Measurements from ENCODE around the gene STAT5A.
"Not testable (repeated sequence)": the region's sequence is repeated elsewhere in the genome, so short reads cannot be mapped to it uniquely, and the experiment has no call there.

STAT5A gene

DNA sequence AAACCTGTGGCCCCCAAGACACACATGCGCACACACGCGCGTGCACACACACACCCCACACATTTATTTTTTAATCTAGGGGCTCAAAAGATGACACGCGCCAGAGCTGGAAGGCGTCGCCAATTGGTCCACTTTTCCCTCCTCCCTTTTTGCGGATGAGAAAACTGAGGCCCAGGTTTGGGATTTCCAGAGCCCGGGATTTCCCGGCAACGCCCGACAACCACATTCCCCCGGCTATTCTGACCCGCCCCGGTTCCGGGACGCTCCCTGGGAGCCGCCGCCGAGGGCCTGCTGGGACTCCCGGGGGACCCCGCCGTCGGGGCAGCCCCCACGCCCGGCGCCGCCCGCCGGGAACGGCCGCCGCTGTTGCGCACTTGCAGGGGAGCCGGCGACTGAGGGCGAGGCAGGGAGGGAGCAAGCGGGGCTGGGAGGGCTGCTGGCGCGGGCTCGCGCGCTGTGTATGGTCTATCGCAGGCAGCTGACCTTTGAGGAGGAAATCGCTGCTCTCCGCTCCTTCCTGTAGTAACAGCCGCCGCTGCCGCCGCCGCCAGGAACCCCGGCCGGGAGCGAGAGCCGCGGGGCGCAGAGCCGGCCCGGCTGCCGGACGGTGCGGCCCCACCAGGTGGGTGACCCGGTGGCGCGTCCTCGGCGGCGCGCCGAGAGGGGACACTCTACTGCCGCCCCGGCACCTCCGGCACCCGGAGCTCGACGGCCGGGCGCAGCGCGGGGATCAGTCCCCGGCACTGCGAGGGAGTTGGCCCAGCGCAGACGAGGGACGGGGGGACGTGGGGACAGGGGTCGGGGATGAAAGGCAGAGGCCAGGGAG lies at the start of gene STAT5A:
STAT5A (plus strand) TSS at position 522 of the 826 bp plus-strand sequence. CDS start 914 bp downstream, outside the sequence.
- Histone ChIP-seq H3K27me3 (ENCODE audit: low read depth, low read length) (no peaks in the 10 kb centered on the region), H3K9me3 (ENCODE audit: control insufficient read depth in 1 of 2, low read length in 2 of 2) (no peaks in the 10 kb centered on the region), H3K4me1 (ENCODE audit: control insufficient read depth in 1 of 2, insufficient read depth in 2 of 2, low read length in 2 of 2) (peaks cover 3 to 31% of the 10 kb centered on the region in 2 donors), H3K27ac (ENCODE audit: low read length) (peak within 1 kb of the TSS; percentile 85), H3K4me3 (ENCODE audit: low read depth in 1 of 2, low read length in 2 of 2) (peak within 1 kb of the TSS; percentile 59 to 69), H3K36me3 (ENCODE audit: control insufficient read depth in 1 of 2, insufficient read depth in 2 of 2, low read length in 2 of 2) (peaks cover 0 to under 1% of the 10 kb centered on the region in 2 donors)

DNA sequence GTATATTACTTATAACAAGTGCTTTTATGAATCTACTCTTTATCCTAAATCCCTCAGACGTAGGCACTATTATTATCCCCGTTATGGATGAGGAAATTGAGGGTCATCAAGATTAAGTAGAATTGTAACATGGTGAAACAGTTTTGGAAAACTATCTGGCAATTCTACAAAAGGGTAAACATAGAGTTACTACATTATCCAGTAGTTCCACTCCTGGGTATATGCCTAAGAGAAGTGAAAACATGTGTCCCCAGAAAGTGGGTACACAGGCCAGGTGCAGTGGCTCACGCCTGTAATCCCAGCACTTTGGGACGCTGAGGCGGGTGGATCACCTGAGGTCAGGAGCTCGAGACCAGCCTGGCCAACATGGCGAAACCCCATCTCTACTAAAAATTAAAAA lies 48.7 kb upstream of the STAT5A start:
- H3K27me3 ChIP-seq (ENCODE audit: low read depth, low read length); H3K36me3 ChIP-seq (ENCODE audit: control insufficient read depth in 1 of 2, insufficient read depth in 2 of 2, low read length in 2 of 2); H3K4me1 ChIP-seq (ENCODE audit: control insufficient read depth in 1 of 2, insufficient read depth in 2 of 2, low read length in 2 of 2); H3K9me3 ChIP-seq (ENCODE audit: control insufficient read depth in 1 of 2, low read length in 2 of 2); H3K27ac ChIP-seq (ENCODE audit: low read length); H3K4me3 ChIP-seq (ENCODE audit: low read depth in 1 of 2, low read length in 2 of 2): not testable (repeated sequence)

DNA sequence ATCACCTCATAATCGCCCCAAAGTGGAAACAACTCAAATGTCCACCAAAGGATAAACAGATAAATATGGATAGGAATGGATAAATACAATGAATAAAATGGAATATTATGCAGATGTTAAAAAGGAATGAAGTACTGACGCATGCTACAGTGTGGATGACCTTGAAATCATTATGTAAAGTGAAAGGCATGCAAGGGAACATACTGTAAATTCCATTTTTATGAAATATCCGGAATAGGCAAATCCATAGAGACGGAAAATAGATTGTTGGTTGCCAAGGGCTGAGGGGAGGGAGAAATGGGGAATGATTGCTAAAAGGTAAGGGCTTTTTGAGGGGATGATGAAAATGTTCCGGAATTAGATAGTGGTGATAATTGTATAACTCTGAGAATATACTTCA lies 48.1 kb upstream of the STAT5A start:
- no peaks in the 10 kb centered on the region for H3K36me3 ChIP-seq (ENCODE audit: control insufficient read depth in 1 of 2, insufficient read depth in 2 of 2, low read length in 2 of 2)
- H3K4me3 ChIP-seq (ENCODE audit: low read depth in 1 of 2, low read length in 2 of 2) = no peak overlapping the region
- no peak overlapping the region for H3K27ac ChIP-seq (ENCODE audit: low read length)
- H3K9me3 ChIP-seq (ENCODE audit: control insufficient read depth in 1 of 2, low read length in 2 of 2) = no peaks in the 10 kb centered on the region
- H3K27me3 ChIP-seq (ENCODE audit: low read depth, low read length) = no peaks in the 10 kb centered on the region
- no peaks in the 10 kb centered on the region for H3K4me1 ChIP-seq (ENCODE audit: control insufficient read depth in 1 of 2, insufficient read depth in 2 of 2, low read length in 2 of 2)

DNA sequence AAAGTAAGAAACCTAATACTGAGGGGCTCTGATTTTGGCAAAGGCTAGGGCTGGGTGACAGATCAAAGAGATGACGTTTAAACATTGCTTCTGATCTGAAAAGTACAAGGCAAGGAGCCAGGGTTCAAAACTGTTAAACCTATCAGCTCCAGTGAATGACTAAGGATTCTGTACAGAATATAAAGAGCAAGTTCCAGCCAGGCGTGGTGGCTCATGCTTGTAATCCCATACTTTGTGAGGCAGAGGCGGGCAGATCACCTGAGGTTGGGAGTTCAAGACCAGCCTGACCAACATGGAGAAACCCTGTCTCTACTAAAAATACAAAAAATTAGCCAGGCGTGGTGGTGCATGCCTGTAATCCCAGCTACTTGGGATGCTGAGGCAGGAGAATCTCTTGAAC lies 47.4 kb upstream of the STAT5A start:
- not testable (repeated sequence) for H3K36me3 ChIP-seq (ENCODE audit: control insufficient read depth in 1 of 2, insufficient read depth in 2 of 2, low read length in 2 of 2); H3K4me3 ChIP-seq (ENCODE audit: low read depth in 1 of 2, low read length in 2 of 2); H3K4me1 ChIP-seq (ENCODE audit: control insufficient read depth in 1 of 2, insufficient read depth in 2 of 2, low read length in 2 of 2); H3K27me3 ChIP-seq (ENCODE audit: low read depth, low read length); H3K9me3 ChIP-seq (ENCODE audit: control insufficient read depth in 1 of 2, low read length in 2 of 2); H3K27ac ChIP-seq (ENCODE audit: low read length)

DNA sequence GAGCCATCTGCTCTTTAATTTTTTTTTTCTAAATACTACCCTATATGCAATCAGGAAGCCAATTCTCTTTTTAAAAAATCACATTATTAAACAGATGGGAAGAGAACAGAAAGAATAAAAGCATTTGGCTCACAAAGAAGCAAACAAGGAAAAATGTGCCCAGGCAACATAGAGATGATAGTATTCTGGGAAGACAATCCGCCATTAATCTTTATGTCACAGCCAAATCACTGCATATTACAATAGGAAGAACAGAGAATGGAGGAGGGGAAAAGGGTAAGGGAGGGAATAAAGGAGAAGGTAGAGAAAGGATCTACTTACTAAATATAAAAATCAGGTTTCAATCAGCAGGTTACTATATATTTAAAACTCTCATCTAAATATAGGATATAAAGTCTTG lies 46.4 kb upstream of the STAT5A start:
- Histone ChIP-seq H3K4me3 (ENCODE audit: low read depth in 1 of 2, low read length in 2 of 2) (no peak overlapping the region), H3K27me3 (ENCODE audit: low read depth, low read length) (no peaks in the 10 kb centered on the region), H3K36me3 (ENCODE audit: control insufficient read depth in 1 of 2, insufficient read depth in 2 of 2, low read length in 2 of 2) (no peaks in the 10 kb centered on the region), H3K9me3 (ENCODE audit: control insufficient read depth in 1 of 2, low read length in 2 of 2) (no peaks in the 10 kb centered on the region), H3K4me1 (ENCODE audit: control insufficient read depth in 1 of 2, insufficient read depth in 2 of 2, low read length in 2 of 2) (no peaks in the 10 kb centered on the region), H3K27ac (ENCODE audit: low read length) (no peak overlapping the region)

DNA sequence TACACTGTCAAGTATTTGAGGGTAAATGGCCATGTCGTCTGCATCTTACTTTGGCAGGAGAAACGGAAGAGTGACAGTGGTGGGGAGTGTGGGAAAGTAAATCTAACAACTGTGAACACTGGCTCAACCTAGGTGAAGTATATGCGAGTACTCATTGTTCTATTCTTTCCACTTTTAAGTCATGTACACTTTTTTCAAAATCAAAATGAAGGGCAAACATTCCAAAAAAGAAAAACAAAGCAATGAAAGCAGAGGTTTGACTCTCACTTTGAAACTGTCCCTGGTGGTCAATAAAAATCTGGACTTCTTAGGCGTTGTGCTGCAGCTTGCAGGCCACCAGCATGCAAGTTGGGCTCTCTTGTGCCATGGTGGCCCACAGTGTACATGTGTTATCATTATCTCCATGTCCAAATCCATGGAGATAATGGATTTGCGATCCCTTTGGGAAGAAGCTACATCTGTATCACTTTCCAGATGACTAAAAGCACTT lies 44.8 kb upstream of the STAT5A start:
- no peak overlapping the region for H3K27ac ChIP-seq (ENCODE audit: low read length)
- no peaks in the 10 kb centered on the region for H3K9me3 ChIP-seq (ENCODE audit: control insufficient read depth in 1 of 2, low read length in 2 of 2)
- no peaks in the 10 kb centered on the region for H3K27me3 ChIP-seq (ENCODE audit: low read depth, low read length)
- H3K4me3 ChIP-seq (ENCODE audit: low read depth in 1 of 2, low read length in 2 of 2) = no peak overlapping the region
- no peaks in the 10 kb centered on the region for H3K36me3 ChIP-seq (ENCODE audit: control insufficient read depth in 1 of 2, insufficient read depth in 2 of 2, low read length in 2 of 2)
- peaks cover 0 to 3% of the 10 kb centered on the region in 2 donors for H3K4me1 ChIP-seq (ENCODE audit: control insufficient read depth in 1 of 2, insufficient read depth in 2 of 2, low read length in 2 of 2)

DNA sequence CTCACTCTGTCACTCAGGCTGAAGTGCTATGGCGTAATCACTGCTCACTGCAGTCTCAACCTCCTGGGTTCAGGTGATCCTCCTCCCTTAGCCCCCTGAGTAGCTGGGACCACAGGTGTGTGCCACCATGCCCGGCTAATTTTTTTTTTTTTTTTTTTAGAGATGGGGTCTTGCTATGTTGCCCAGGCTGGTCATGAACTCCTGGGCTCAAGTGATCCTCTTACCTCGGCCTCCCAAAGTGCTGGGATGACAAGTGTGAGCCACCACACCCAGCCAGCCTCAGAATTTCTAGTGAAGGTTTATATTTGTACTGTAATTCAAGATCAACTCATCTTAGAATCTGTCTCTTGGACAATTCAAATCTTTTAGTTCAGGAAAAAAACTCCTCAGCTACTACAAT lies 44.2 kb upstream of the STAT5A start:
- not testable (repeated sequence) for H3K27me3 ChIP-seq (ENCODE audit: low read depth, low read length); H3K9me3 ChIP-seq (ENCODE audit: control insufficient read depth in 1 of 2, low read length in 2 of 2); H3K4me3 ChIP-seq (ENCODE audit: low read depth in 1 of 2, low read length in 2 of 2); H3K36me3 ChIP-seq (ENCODE audit: control insufficient read depth in 1 of 2, insufficient read depth in 2 of 2, low read length in 2 of 2); H3K27ac ChIP-seq (ENCODE audit: low read length); H3K4me1 ChIP-seq (ENCODE audit: control insufficient read depth in 1 of 2, insufficient read depth in 2 of 2, low read length in 2 of 2)

DNA sequence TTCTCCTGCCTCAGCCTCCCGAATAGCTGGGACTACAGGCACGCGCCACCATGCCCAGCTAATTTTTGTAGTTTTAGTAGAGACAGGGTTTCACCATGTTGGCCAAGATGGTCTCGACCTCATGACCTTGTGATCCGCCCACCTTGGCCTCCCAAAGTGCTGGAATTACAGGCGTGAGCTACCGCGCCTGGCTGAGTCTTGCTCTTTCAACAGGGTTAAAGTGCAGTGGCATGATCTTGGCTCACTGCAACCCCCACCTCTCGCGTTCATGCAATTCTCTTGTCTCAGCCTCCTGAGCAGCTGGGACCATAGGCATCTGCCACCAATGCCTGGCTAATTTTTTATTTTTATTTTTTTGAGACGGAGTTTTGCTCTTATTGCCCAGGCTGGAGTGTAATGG lies 43.1 kb upstream of the STAT5A start:
- H3K36me3 ChIP-seq (ENCODE audit: control insufficient read depth in 1 of 2, insufficient read depth in 2 of 2, low read length in 2 of 2); H3K4me1 ChIP-seq (ENCODE audit: control insufficient read depth in 1 of 2, insufficient read depth in 2 of 2, low read length in 2 of 2); H3K9me3 ChIP-seq (ENCODE audit: control insufficient read depth in 1 of 2, low read length in 2 of 2); H3K27ac ChIP-seq (ENCODE audit: low read length); H3K4me3 ChIP-seq (ENCODE audit: low read depth in 1 of 2, low read length in 2 of 2); H3K27me3 ChIP-seq (ENCODE audit: low read depth, low read length): not testable (repeated sequence)

DNA sequence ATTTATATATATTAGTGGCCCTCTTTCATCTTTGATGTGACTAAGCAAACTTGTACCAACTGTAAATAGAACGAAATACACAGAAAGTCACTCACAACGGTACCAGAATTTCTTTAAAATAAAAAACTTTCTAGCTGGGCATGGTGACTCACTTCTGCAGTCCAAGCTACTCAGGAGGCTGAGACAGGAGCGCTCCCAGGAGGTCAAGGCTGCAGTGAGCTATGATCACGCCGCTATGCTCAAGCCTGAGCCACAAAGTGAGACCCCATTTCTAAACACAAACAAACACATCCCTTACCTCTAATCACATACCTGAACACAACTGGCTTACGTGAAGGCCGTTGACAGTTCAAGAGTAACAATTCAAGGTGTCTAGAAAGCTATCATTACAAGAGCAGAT lies 41.8 kb upstream of the STAT5A start:
- no peaks in the 10 kb centered on the region for H3K27me3 ChIP-seq (ENCODE audit: low read depth, low read length)
- peaks cover 0 to 3% of the 10 kb centered on the region in 2 donors for H3K4me1 ChIP-seq (ENCODE audit: control insufficient read depth in 1 of 2, insufficient read depth in 2 of 2, low read length in 2 of 2)
- H3K27ac ChIP-seq (ENCODE audit: low read length) = peak overlapping the region; percentile 91
- H3K9me3 ChIP-seq (ENCODE audit: control insufficient read depth in 1 of 2, low read length in 2 of 2) = no peaks in the 10 kb centered on the region
- H3K4me3 ChIP-seq (ENCODE audit: low read depth in 1 of 2, low read length in 2 of 2) = no peak overlapping the region
- no peaks in the 10 kb centered on the region for H3K36me3 ChIP-seq (ENCODE audit: control insufficient read depth in 1 of 2, insufficient read depth in 2 of 2, low read length in 2 of 2)

DNA sequence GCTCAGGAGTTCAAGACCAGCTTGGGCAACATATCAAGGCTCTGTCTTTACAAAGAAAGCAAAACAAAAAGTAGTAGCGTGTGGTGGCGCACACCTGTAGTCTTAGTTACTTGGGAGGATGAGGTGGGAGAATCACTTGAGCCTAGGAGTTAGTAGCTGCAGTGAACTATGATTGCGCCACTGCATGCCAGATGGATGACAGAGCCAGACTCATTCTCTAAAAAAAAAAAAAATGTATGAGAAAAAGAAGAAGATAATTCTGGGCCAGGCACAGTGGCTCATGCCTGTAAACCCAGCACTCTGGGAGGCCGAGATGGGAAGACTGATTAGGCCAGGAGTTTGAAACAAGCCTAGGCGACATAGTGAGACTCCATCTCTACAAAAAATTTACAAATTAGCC lies 40.6 kb upstream of the STAT5A start:
- no peaks in the 10 kb centered on the region for H3K9me3 ChIP-seq (ENCODE audit: control insufficient read depth in 1 of 2, low read length in 2 of 2)
- peak overlapping the region in 1 of 2 donors; percentile 49 for H3K4me3 ChIP-seq (ENCODE audit: low read depth in 1 of 2, low read length in 2 of 2)
- no peaks in the 10 kb centered on the region for H3K27me3 ChIP-seq (ENCODE audit: low read depth, low read length)
- no peaks in the 10 kb centered on the region for H3K36me3 ChIP-seq (ENCODE audit: control insufficient read depth in 1 of 2, insufficient read depth in 2 of 2, low read length in 2 of 2)
- H3K27ac ChIP-seq (ENCODE audit: low read length) = peak overlapping the region; percentile 91
- peaks cover 0 to 3% of the 10 kb centered on the region in 2 donors for H3K4me1 ChIP-seq (ENCODE audit: control insufficient read depth in 1 of 2, insufficient read depth in 2 of 2, low read length in 2 of 2)

DNA sequence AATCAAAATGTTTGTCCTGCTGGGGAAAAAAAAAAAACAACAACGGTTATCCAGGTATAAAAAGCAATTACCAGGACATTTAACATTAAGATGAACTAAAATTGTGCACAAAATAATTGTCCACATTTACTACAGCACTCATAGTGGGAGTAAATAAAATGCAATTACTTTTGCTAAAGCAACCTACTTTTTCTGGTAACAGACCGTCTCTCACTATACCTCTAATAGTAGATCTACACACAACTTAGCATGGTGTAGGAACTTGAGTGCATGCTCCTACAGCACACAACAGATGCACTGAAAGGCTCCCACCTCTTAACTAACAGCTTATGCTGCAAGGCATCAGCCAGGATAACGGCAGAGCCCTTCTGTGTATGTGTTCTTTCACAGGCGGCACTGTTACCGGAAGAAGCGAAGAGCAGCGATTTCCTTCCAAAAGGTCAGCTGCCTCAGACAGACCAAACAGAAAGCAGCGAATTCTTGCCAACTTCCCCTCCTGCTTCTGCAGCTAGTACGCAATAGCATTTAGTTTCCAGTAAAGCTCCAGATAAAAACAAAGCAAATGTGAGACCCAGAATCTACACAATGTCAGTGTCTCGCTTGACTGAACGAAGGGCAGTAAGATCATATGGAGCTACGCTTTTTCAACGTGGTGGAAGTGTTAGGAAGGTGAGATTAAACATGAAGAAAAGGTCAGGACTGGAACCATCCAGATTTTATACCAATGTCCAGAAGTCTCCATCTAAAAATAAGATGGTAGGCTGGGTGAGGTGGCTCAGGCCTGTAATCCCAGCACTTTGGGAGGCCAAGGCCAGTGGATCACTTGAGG lies 39.7 kb upstream of the STAT5A start:
- peak overlapping the region; percentile 91 for H3K27ac ChIP-seq (ENCODE audit: low read length)
- H3K4me3 ChIP-seq (ENCODE audit: low read depth in 1 of 2, low read length in 2 of 2) = peak overlapping the region; percentile 49 to 59
- H3K27me3 ChIP-seq (ENCODE audit: low read depth, low read length) = no peaks in the 10 kb centered on the region
- H3K36me3 ChIP-seq (ENCODE audit: control insufficient read depth in 1 of 2, insufficient read depth in 2 of 2, low read length in 2 of 2) = no peaks in the 10 kb centered on the region
- peaks cover 3 to 4% of the 10 kb centered on the region in 2 donors for H3K4me1 ChIP-seq (ENCODE audit: control insufficient read depth in 1 of 2, insufficient read depth in 2 of 2, low read length in 2 of 2)
- H3K9me3 ChIP-seq (ENCODE audit: control insufficient read depth in 1 of 2, low read length in 2 of 2) = no peaks in the 10 kb centered on the region

Data from muscle layer of duodenum (tissue), 2 donors.